G401 (cell line): ENCODE results near the gene OR10H5. TPM values are rescaled to one million over a fixed set of nuclear protein-coding genes. Genes with fewer than 3 reads are reported as not detected.
"Not testable (repeated sequence)": the region's sequence is repeated elsewhere in the genome, so short reads cannot be mapped to it uniquely, and the experiment has no call there.

Experiments
- DNase-seq: peaks from one replicate; pipeline ENCODE4 v3.0.0-alpha.2; 2015; ENCODE audit warnings: low spot score
- in situ Hi-C: cut with HindIII; loops from 2 replicates; pipeline ENCODE4 v1.10.0; 2016; ENCODE audit warnings: low sequenced_read_pairs, mixed read lengths
- total RNA-seq: library from RNA; depleted of rRNA; stranded (reverse); fragments of >200 nt; shearing (Covaris generic); gene quantifications from 2 replicates; pipeline ENCODE4 v1.2.3, GENCODE V29; 2014; rRNA removed

OR10H5 gene
- total RNA-seq, 1 experiment from 2014 or later: not detected

DNA sequence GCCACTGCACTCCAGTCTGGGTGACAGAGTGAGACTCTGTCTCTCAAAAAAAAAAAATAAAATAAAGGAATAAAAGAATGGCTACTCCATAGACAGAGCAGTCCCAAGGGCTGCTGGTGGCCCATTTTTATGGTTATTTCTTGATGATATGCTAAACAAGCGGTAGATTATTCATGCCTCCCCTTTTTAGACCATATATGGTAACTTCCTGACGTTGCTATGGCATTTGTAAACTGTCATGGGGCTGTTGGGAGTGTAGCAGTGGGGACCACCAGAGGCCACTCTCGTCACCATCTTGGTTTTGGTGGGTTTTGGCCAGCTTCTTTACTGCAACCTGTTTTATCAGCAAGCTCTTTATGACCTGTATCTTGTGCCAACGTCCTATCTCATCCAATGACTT is 52.4 kb downstream of the OR10H5 start:
- DNase-seq, in situ Hi-C loops: not testable (repeated sequence)

- DNase-seq: no peak
- in situ Hi-C loops: no loop called here
Observed at GRCh38 chr19:15840833-15841232, 53.4 kb downstream of the OR10H5 start.

GRCh38 chr19:15841875-15842569 is 54.6 kb downstream of the OR10H5 start:
- in situ Hi-C loops: no loop called here

DNA sequence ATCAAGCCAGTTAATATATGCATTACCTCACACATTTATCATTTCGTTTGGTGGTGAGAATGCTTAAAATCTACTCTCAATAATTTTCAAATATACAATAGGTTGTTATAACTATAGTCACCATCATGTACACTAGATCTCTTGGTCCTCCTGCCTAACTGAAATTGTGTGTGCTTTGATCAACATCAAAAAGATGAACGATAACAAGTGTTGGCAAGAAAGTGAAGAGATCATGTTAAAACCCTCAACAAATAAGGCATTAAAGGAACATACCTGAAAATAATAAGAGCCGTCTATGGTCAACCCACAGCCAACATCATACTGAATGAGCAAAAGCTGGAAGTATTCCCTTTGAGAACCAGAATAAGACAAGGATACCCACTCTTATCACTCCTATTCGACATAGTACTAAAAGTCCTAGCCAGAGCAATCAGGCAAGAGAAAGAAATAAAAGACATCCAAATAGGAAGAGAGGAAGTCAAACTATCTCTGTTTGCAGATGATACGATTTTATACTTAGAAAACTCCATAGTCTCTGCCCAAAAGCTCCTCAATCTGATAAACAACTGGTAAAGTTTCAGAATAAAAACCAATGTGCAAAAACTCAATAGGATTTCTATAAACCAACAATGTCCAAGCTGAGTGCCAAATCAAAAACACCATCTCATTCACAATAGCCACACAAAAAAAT is 55.9 kb downstream of the OR10H5 start:
- no peak for DNase-seq
- in situ Hi-C loops: no loop called here

More at GRCh38 chr19:15841875-15842569, 54.6 kb downstream of the OR10H5 start:
- DNase-seq: no peak

DNA sequence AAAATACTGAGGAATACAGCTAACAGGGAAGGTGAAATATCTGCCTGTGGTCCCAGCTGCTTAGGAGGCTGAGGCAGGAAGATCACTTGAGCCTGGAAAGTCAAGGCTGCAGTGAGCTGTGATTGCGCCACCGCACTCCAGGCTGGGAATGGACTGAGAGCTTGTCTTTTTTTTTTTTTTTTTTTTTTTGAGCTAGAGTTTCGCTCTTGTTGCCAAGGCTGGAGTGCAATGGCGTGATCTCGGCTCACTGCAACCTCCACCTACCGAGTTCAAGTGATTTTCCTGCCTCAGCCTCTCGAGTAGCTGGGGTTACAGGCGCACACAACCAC is 56.4 kb downstream of the OR10H5 start:
- DNase-seq, in situ Hi-C loops: not testable (repeated sequence)

- no peak for DNase-seq
- in situ Hi-C loops: no loop called here
Observed at GRCh38 chr19:15846923-15847322, 59.5 kb downstream of the OR10H5 start.

- in situ Hi-C loops: no loop called here
- DNase-seq: no peak
Observed at GRCh38 chr19:15850385-15850784, 62.9 kb downstream of the OR10H5 start.

Other genes starting within 250 kb of the OR10H5 start
- gene CYP4F8, start 172.4 kb upstream of the OR10H5 start, total RNA-seq: not detected in 2 replicates
- gene CYP4F3, start 146.8 kb upstream of the OR10H5 start, total RNA-seq: not detected in 2 replicates
- 5.3 and 19.4 TPM in 2 replicates for gene CYP4F12, start 114.6 kb upstream of the OR10H5 start, total RNA-seq
- not detected in 2 replicates for gene OR10H2, start 59.6 kb upstream of the OR10H5 start, total RNA-seq
- gene OR10H3, start 49.7 kb upstream of the OR10H5 start, total RNA-seq: not detected in 2 replicates
- gene OR10H1, start 28.0 kb downstream of the OR10H5 start, total RNA-seq: not detected in 2 replicates
- gene CYP4F2, start 110.4 kb downstream of the OR10H5 start, total RNA-seq: 2.3 and 6.3 TPM in 2 replicates
- gene CYP4F11, start 146.9 kb downstream of the OR10H5 start, total RNA-seq: 0.75 and 0.80 TPM in 2 replicates
- gene OR10H4, start 161.3 kb downstream of the OR10H5 start, total RNA-seq: not detected in 2 replicates